Measurements from ENCODE around the gene FSTL4. TPM values are rescaled to one million over a fixed set of nuclear protein-coding genes. Genes with fewer than 3 reads are reported as not detected.

FSTL4 gene
- total and polyA plus RNA-seq, 4 donors = 0.02 to 0.18 TPM; not detected in 2

DNA sequence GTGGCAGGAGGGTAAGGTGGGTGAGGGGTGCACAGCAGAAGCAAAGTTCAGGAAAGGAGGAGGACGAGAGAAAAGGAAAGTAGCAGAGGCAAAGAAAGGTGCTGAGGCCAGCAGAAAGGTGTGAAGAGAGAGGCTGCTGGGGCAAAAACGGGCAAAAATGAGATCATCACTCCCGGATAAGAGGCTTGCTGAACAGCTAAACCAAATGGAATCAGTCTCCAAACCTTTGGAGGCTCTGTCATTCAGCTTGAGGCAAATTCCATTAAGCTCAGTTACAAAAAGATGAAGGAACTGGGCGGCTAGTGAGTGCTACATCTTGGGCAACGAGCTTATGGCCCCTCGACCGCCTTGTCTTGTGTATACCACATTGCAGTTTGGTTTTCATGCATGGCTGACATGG lies 136.4 kb downstream of the FSTL4 start (continued):
- TF ChIP-seq, protein P1, sequence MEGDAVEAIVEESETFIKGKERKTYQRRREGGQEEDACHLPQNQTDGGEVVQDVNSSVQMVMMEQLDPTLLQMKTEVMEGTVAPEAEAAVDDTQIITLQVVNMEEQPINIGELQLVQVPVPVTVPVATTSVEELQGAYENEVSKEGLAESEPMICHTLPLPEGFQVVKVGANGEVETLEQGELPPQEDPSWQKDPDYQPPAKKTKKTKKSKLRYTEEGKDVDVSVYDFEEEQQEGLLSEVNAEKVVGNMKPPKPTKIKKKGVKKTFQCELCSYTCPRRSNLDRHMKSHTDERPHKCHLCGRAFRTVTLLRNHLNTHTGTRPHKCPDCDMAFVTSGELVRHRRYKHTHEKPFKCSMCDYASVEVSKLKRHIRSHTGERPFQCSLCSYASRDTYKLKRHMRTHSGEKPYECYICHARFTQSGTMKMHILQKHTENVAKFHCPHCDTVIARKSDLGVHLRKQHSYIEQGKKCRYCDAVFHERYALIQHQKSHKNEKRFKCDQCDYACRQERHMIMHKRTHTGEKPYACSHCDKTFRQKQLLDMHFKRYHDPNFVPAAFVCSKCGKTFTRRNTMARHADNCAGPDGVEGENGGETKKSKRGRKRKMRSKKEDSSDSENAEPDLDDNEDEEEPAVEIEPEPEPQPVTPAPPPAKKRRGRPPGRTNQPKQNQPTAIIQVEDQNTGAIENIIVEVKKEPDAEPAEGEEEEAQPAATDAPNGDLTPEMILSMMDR (IDR thresholded peaks at IDR 0.05; ENCODE audit: low read depth, low read length, missing input control) = no peak
- TF ChIP-seq, protein P2, sequence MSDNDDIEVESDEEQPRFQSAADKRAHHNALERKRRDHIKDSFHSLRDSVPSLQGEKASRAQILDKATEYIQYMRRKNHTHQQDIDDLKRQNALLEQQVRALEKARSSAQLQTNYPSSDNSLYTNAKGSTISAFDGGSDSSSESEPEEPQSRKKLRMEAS (IDR thresholded peaks at IDR 0.05) = no peak
- TF ChIP-seq GABPA (IDR thresholded peaks at IDR 0.05 in 1 of 2, conservative IDR thresholded peaks at IDR 0.05 in 1 of 2) (no peak), ATF3 (IDR thresholded peaks at IDR 0.05) (no peak), TAF1 (conservative IDR thresholded peaks at IDR 0.05) (no peak)

GRCh38 chr5:133474851-133475590 lies 137.3 kb downstream of the FSTL4 start:
- Histone ChIP-seq H3K36me3 (ENCODE audit: control insufficient read depth in 4 of 4, insufficient read depth in 3 of 4, low read depth in 1 of 4, low read length in 3 of 4) (no peaks in the 10 kb centered on the region), H3K27ac (ENCODE audit: low read depth in 1 of 2, low read length in 2 of 2) (no peak overlapping the region), H3K9me3 (ENCODE audit: control insufficient read depth in 4 of 4, low read length in 3 of 4) (no peaks in the 10 kb centered on the region), H3K27me3 (ENCODE audit: control insufficient read depth in 4 of 4, insufficient read depth in 4 of 4, low read length in 3 of 4) (no peaks in the 10 kb centered on the region), H3K4me3 (ENCODE audit: low read depth in 1 of 3, low read length in 3 of 3) (no peak overlapping the region), H3K4me1 (ENCODE audit: control insufficient read depth in 4 of 4, insufficient read depth in 4 of 4, low read length in 3 of 4) (no peaks in the 10 kb centered on the region), H3K9ac (ENCODE audit: low read depth in 1 of 2, low read length in 2 of 2) (no peak overlapping the region)
- DNase-seq (ENCODE audit: low spot score) = no peak
- 78% methylated on average over 20 of the region's 20 CpGs for WGBS
- TF ChIP-seq, protein P1 (IDR thresholded peaks at IDR 0.05; ENCODE audit: low read depth, low read length, missing input control) = no peak
- TF ChIP-seq RXRA (IDR thresholded peaks at IDR 0.05) = no peak
- no peak for TF ChIP-seq ATF3 (IDR thresholded peaks at IDR 0.05)
- TF ChIP-seq SP1 (IDR thresholded peaks at IDR 0.05) = no peak
- TF ChIP-seq GABPA (IDR thresholded peaks at IDR 0.05 in 1 of 2, conservative IDR thresholded peaks at IDR 0.05 in 1 of 2) = no peak
- no peak for TF ChIP-seq FOXA1 (IDR thresholded peaks at IDR 0.05)
- TF ChIP-seq JUND (IDR thresholded peaks at IDR 0.05) = no peak
- no peak for TF ChIP-seq FOXA2 (IDR thresholded peaks at IDR 0.05)
- no peak for TF ChIP-seq NR2F2 (IDR thresholded peaks at IDR 0.05)
- no peak for TF ChIP-seq TAF1 (conservative IDR thresholded peaks at IDR 0.05)
- TF ChIP-seq EGR1 (IDR thresholded peaks at IDR 0.05; ENCODE audit: low read depth in 2 of 2) = no peak
- TF ChIP-seq HNF4G (IDR thresholded peaks at IDR 0.05) = no peak
- no peak for TF ChIP-seq YY1 (IDR thresholded peaks at IDR 0.05)
- TF ChIP-seq, protein P2 (IDR thresholded peaks at IDR 0.05) = no peak
- TF ChIP-seq RAD21 (IDR thresholded peaks at IDR 0.05) = no peak
- TF ChIP-seq HNF4A (conservative IDR thresholded peaks at IDR 0.05) = no peak
- TF ChIP-seq REST (IDR thresholded peaks at IDR 0.05) = no peak
- no peak for TF ChIP-seq ZBTB33 (IDR thresholded peaks at IDR 0.05)

Data from liver (tissue), 9 donors.